Measurements from ENCODE around the gene MAZ.

DNA sequence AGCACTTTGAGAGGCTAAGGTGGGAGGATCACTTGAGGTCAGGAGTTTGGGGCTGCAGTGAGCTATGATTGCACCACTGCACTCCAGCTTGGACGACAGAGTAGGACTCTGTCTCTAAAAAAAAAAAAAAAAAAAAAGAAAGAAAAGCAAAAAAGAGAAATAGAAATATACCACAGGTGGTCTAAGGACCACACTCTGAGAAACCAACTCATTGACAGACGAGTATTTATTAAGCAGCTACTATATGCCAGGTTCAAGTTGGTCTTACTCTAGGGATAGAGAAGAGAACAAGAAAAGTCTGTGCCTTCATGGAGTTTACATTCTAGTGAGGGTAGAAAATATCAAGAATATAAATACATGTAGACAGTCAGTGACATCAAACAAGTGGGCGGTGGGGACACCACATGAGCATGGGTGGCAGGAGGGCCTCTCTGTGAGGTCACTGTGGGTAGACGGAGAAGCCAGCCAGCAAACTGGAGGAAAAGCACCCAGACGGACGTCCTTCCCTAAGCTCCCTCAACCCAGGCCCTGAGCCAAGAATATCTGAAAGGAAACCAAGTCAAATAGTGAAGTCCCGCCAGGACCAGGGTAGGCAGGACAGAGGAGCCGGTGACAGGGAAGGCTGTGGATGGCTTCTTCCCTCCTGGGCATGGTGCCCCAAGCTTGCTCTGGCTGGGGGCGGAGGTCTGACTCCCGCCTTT lies 52.0 kb downstream of the MAZ start:
- TF ChIP-seq, protein P1, sequence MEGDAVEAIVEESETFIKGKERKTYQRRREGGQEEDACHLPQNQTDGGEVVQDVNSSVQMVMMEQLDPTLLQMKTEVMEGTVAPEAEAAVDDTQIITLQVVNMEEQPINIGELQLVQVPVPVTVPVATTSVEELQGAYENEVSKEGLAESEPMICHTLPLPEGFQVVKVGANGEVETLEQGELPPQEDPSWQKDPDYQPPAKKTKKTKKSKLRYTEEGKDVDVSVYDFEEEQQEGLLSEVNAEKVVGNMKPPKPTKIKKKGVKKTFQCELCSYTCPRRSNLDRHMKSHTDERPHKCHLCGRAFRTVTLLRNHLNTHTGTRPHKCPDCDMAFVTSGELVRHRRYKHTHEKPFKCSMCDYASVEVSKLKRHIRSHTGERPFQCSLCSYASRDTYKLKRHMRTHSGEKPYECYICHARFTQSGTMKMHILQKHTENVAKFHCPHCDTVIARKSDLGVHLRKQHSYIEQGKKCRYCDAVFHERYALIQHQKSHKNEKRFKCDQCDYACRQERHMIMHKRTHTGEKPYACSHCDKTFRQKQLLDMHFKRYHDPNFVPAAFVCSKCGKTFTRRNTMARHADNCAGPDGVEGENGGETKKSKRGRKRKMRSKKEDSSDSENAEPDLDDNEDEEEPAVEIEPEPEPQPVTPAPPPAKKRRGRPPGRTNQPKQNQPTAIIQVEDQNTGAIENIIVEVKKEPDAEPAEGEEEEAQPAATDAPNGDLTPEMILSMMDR (IDR thresholded peaks at IDR 0.05; ENCODE audit: poor library complexity, severe bottlenecking), result no peak
- no peak for TF ChIP-seq RAD21 (conservative IDR thresholded peaks at IDR 0.05)
- no peak for TF ChIP-seq EZH2 (IDR thresholded peaks at IDR 0.05; ENCODE audit: borderline replicate concordance, insufficient read depth, low read length, poor library complexity, severe bottlenecking)
